Liver (tissue), 9 donors: ENCODE results near the gene IQSEC1. TPM values are rescaled to one million over a fixed set of nuclear protein-coding genes. Genes with fewer than 3 reads are reported as not detected.

ENCODE experiments used
- DNase-seq: peaks from one replicate; pipeline ENCODE4 v3.0.0-alpha.2; 2017; ENCODE audit warnings: low spot score
- H3K27ac ChIP-seq, 2 donors: one replicate each; pipeline ENCODE4 v1.7.0; 2013; ENCODE audit warnings: inconsistent platforms in 2 of 2, low read length in 2 of 2, control low read depth in 1 of 2, low read depth in 1 of 2, mild to moderate bottlenecking in 1 of 2
- H3K27me3 ChIP-seq, 4 donors: one replicate each; pipeline versions ENCODE4 v1.6.1 to v1.7.0; 2013; ENCODE audit warnings: low read length in 3 of 4, inconsistent platforms in 1 of 4, mild to moderate bottlenecking in 1 of 4, moderate library complexity in 1 of 4; ENCODE audit not compliant: control insufficient read depth in 4 of 4, insufficient read depth in 4 of 4
- H3K36me3 ChIP-seq, 4 donors: one replicate each; pipeline versions ENCODE4 v1.6.1 to v1.7.0; 2013; ENCODE audit warnings: low read length in 3 of 4, mild to moderate bottlenecking in 3 of 4, low read depth in 1 of 4, moderate library complexity in 1 of 4; ENCODE audit not compliant: control insufficient read depth in 4 of 4, insufficient read depth in 3 of 4
- H3K4me1 ChIP-seq, 4 donors: one replicate each; pipeline versions ENCODE4 v1.6.1 to v1.7.0; 2013; ENCODE audit warnings: low read length in 3 of 4, mild to moderate bottlenecking in 3 of 4, moderate library complexity in 1 of 4; ENCODE audit not compliant: control insufficient read depth in 4 of 4, insufficient read depth in 4 of 4
- H3K4me3 ChIP-seq, 3 donors: one replicate each; pipeline versions ENCODE4 v1.6.1 to v1.7.0; 2013; ENCODE audit warnings: low read length in 3 of 3, control low read depth in 1 of 3, low read depth in 1 of 3, mild to moderate bottlenecking in 1 of 3
- H3K9ac ChIP-seq, 2 donors: one replicate each; pipeline ENCODE4 v1.7.0; 2013; ENCODE audit warnings: low read length in 2 of 2, mild to moderate bottlenecking in 2 of 2, moderate library complexity in 2 of 2, control low read depth in 1 of 2, low read depth in 1 of 2
- H3K9me3 ChIP-seq, 4 donors: one replicate each; pipeline versions ENCODE4 v1.6.1 to v1.7.0; 2013; ENCODE audit warnings: low read length in 3 of 4; ENCODE audit not compliant: control insufficient read depth in 4 of 4
- FOXA1 ChIP-seq: IDR thresholded peaks from 2 replicates; pipeline ENCODE4 v1.6.1; 2016; ENCODE audit warnings: antibody characterized with exemption
- FOXA2 ChIP-seq: IDR thresholded peaks from 2 replicates; pipeline ENCODE4 v1.6.1; 2016; ENCODE audit warnings: antibody characterized with exemption
- GABPA ChIP-seq, 2 donors: IDR thresholded peaks in 1 of 2; conservative IDR thresholded peaks in 1 of 2; 2 replicates each; pipeline ENCODE4 v1.6.1; 2016; ENCODE audit warnings: antibody characterized with exemption in 2 of 2, mild to moderate bottlenecking in 1 of 2, moderate library complexity in 1 of 2
- HNF4A ChIP-seq, 2 donors: conservative IDR thresholded peaks; 2 replicates each; pipeline ENCODE4 v1.6.1; 2016; ENCODE audit warnings: antibody characterized with exemption in 2 of 2, mild to moderate bottlenecking in 2 of 2
- JUND ChIP-seq, 2 donors: IDR thresholded peaks; 2 replicates each; pipeline ENCODE4 v1.6.1; 2016; ENCODE audit warnings: antibody characterized with exemption in 2 of 2
- NR2F2 ChIP-seq: IDR thresholded peaks from 2 replicates; pipeline ENCODE4 v1.6.1; 2016; ENCODE audit warnings: antibody characterized with exemption
- RAD21 ChIP-seq, 2 donors: IDR thresholded peaks; 2 replicates each; pipeline ENCODE4 v1.6.1; 2016; ENCODE audit warnings: antibody characterized with exemption in 2 of 2, mild to moderate bottlenecking in 2 of 2
- RXRA ChIP-seq, 2 donors: IDR thresholded peaks; 2 replicates each; pipeline ENCODE4 v1.6.1; 2017 to 2018; ENCODE audit warnings: antibody characterized with exemption in 2 of 2, mild to moderate bottlenecking in 1 of 2
- TAF1 ChIP-seq: conservative IDR thresholded peaks from 2 replicates; pipeline ENCODE4 v1.6.1; 2016; ENCODE audit warnings: antibody characterized with exemption, mild to moderate bottlenecking
- YY1 ChIP-seq: IDR thresholded peaks from 2 replicates; pipeline ENCODE4 v1.6.1; 2016; ENCODE audit warnings: antibody characterized with exemption, mild to moderate bottlenecking
- WGBS: extraction: QIAGEN DNeasy Blood & Tissue Kit; methylation state at CpG from one replicate; pipeline ENCODE4 v1.1.7; 2013; 5-methylcytosine and 5-hydroxymethylcytosine counted together
- polyA plus RNA-seq, 2 donors: library from polyadenylated mRNA; stranded (reverse) in 1 of 2; unstranded in 1 of 2; fragments of 200-250 nt in 1 of 2; fragments of >200 nt in 1 of 2; fragmentation: Nextera tagmentation in 1 of 2; extraction: Ambion mirVana in 1 of 2; gene quantifications; one replicate each; pipeline versions ENCODE4 v1.2.1 to v1.2.3, GENCODE V29; 2013 to 2015
- total RNA-seq, 2 donors: library from RNA; depleted of rRNA; stranded (reverse); fragments of >200 nt; gene quantifications; one replicate each; pipeline ENCODE4 v1.2.3, GENCODE V29; 2014
- TF ChIP-seq, protein P1 (sequence below): IDR thresholded peaks from 2 replicates; pipeline ENCODE4 v1.6.1; 2016; ENCODE audit warnings: antibody characterized with exemption
- TF ChIP-seq, protein P2 (sequence below): IDR thresholded peaks from 2 replicates; pipeline ENCODE4 v1.6.1; 2016; ENCODE audit warnings: antibody characterized with exemption, mild to moderate bottlenecking
- TF ChIP-seq, protein P3 (sequence below): IDR thresholded peaks from 2 replicates; pipeline ENCODE4 v1.6.1; 2016; ENCODE audit warnings: antibody characterized with exemption
- TF ChIP-seq, protein P4 (sequence below): fragments of 150-350 bp; IDR thresholded peaks from 2 replicates; pipeline ENCODE4 v1.5.1; 2017; ENCODE audit warnings: improper control_type of control experiment, low read depth, low read length; ENCODE audit not compliant: missing input control
- donor health status: healthy.
- donor health status: healthy.
- donor health status: healthy.
- donor health status: healthy.
- donor health status: healthy.

The IQSEC1 gene
- total and polyA plus RNA-seq, 4 donors: 12.7 to 56.0 (median 36.2) TPM

DNA sequence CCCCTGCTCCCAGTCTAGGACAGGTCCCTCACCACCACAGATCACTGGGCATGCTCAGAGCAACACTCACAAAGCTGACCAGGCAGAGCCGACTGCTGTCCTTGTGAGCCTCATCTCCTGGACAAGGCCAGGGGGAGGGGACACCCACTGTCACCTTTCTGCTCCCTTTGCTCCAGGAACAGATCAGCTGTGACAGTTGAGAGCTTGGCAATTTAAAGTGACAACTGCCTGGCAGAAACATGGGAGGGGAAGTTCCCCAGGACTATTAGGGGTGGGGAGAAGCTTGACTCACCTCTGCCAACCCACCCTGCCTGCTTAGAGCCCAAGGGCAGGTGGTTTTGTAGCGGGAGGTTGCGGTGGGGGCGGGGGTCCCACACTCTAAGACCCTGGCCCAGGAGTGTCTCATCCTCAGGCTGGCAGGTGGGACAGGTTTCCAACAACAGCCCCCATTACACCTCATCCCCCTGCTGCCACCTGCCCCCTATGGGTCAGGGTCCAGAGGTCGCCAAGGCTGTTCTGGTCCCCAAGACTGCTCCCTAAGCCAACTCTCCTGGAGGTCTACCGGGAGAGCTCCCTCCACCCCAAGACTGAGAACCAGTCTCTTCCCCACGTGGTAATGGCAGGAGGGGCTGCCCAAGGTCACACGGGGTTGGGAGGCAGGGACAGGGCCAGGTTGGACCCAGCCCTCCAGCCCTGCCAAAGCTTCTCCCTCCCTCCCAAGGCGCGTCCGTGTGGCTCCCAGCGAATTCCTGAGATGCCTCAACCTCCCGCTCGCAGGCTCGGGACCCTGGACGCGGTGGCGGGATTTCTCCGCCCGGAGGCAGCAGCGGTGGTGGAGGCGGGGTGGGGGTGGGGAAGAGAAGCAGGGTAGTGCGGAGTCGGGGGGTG, 80.4 kb downstream of the IQSEC1 start:
- TF ChIP-seq FOXA1 (no peak), NR2F2 (no peak), YY1 (no peak), GABPA (IDR thresholded peaks at IDR 0.05 in 1 of 2, conservative IDR thresholded peaks at IDR 0.05 in 1 of 2) (no peak), RAD21 (IDR thresholded peaks at IDR 0.05) (no peak), TAF1 (no peak), RXRA (IDR thresholded peaks at IDR 0.05) (no peak), FOXA2 (no peak), JUND (IDR thresholded peaks at IDR 0.05) (no peak)
- TF ChIP-seq, protein P1, sequence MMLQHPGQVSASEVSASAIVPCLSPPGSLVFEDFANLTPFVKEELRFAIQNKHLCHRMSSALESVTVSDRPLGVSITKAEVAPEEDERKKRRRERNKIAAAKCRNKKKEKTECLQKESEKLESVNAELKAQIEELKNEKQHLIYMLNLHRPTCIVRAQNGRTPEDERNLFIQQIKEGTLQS: no peak
- TF ChIP-seq, protein P2, sequence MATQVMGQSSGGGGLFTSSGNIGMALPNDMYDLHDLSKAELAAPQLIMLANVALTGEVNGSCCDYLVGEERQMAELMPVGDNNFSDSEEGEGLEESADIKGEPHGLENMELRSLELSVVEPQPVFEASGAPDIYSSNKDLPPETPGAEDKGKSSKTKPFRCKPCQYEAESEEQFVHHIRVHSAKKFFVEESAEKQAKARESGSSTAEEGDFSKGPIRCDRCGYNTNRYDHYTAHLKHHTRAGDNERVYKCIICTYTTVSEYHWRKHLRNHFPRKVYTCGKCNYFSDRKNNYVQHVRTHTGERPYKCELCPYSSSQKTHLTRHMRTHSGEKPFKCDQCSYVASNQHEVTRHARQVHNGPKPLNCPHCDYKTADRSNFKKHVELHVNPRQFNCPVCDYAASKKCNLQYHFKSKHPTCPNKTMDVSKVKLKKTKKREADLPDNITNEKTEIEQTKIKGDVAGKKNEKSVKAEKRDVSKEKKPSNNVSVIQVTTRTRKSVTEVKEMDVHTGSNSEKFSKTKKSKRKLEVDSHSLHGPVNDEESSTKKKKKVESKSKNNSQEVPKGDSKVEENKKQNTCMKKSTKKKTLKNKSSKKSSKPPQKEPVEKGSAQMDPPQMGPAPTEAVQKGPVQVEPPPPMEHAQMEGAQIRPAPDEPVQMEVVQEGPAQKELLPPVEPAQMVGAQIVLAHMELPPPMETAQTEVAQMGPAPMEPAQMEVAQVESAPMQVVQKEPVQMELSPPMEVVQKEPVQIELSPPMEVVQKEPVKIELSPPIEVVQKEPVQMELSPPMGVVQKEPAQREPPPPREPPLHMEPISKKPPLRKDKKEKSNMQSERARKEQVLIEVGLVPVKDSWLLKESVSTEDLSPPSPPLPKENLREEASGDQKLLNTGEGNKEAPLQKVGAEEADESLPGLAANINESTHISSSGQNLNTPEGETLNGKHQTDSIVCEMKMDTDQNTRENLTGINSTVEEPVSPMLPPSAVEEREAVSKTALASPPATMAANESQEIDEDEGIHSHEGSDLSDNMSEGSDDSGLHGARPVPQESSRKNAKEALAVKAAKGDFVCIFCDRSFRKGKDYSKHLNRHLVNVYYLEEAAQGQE: no peak
- TF ChIP-seq, protein P3, sequence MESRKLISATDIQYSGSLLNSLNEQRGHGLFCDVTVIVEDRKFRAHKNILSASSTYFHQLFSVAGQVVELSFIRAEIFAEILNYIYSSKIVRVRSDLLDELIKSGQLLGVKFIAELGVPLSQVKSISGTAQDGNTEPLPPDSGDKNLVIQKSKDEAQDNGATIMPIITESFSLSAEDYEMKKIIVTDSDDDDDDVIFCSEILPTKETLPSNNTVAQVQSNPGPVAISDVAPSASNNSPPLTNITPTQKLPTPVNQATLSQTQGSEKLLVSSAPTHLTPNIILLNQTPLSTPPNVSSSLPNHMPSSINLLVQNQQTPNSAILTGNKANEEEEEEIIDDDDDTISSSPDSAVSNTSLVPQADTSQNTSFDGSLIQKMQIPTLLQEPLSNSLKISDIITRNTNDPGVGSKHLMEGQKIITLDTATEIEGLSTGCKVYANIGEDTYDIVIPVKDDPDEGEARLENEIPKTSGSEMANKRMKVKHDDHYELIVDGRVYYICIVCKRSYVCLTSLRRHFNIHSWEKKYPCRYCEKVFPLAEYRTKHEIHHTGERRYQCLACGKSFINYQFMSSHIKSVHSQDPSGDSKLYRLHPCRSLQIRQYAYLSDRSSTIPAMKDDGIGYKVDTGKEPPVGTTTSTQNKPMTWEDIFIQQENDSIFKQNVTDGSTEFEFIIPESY: no peak
- TF ChIP-seq, protein P4, sequence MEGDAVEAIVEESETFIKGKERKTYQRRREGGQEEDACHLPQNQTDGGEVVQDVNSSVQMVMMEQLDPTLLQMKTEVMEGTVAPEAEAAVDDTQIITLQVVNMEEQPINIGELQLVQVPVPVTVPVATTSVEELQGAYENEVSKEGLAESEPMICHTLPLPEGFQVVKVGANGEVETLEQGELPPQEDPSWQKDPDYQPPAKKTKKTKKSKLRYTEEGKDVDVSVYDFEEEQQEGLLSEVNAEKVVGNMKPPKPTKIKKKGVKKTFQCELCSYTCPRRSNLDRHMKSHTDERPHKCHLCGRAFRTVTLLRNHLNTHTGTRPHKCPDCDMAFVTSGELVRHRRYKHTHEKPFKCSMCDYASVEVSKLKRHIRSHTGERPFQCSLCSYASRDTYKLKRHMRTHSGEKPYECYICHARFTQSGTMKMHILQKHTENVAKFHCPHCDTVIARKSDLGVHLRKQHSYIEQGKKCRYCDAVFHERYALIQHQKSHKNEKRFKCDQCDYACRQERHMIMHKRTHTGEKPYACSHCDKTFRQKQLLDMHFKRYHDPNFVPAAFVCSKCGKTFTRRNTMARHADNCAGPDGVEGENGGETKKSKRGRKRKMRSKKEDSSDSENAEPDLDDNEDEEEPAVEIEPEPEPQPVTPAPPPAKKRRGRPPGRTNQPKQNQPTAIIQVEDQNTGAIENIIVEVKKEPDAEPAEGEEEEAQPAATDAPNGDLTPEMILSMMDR: no peak
- Histone ChIP-seq H3K9ac (no peak overlapping the region), H3K4me1 (peaks cover 0 to 23% (median 15%) of the 10 kb centered on the region in 4 donors), H3K36me3 (no peaks in the 10 kb centered on the region), H3K9me3 (no peaks in the 10 kb centered on the region), H3K4me3 (peak overlapping the region in 1 of 3 donors; percentile 74), H3K27me3 (no peaks in the 10 kb centered on the region), H3K27ac (no peak overlapping the region)
- 33% methylated on average over 24 of the region's 24 CpGs for WGBS
- DNase-seq: no peak

DNA sequence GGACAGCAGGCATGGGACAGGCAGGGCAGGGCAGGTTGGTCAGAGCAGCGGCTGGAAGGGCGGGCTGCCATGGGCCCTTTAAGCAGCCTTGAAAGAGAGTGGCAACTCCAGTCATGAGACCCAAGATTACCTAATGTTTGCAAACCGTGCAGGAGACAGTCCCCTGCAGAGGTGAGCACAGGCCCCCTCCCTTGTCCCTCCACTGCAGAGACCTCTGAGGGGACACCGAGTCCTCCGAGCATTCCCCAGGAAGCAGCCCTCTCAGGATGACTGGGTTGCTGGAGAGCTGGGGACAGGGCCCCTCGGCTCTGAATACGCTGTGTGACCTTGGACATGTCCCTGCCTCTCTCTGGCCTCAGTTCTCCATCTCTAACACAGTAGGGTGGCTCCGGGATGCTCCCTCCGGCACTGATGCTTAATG, 81.4 kb downstream of the IQSEC1 start:
- Histone ChIP-seq H3K27ac (no peak overlapping the region), H3K9me3 (no peaks in the 10 kb centered on the region), H3K4me1 (peaks cover 0 to 23% (median 15%) of the 10 kb centered on the region in 4 donors), H3K9ac (no peak overlapping the region), H3K36me3 (no peaks in the 10 kb centered on the region), H3K27me3 (no peaks in the 10 kb centered on the region), H3K4me3 (no peak overlapping the region)
- no peak for DNase-seq
- 84% methylated on average over 9 of the region's 9 CpGs for WGBS
- no peak for TF ChIP-seq NR2F2
- no peak for TF ChIP-seq FOXA1
- no peak for TF ChIP-seq RXRA (IDR thresholded peaks at IDR 0.05)
- TF ChIP-seq, protein P2: no peak
- no peak for TF ChIP-seq HNF4A (conservative IDR thresholded peaks at IDR 0.05)
- TF ChIP-seq, protein P1: no peak
- no peak for TF ChIP-seq TAF1
- no peak for TF ChIP-seq GABPA (IDR thresholded peaks at IDR 0.05 in 1 of 2, conservative IDR thresholded peaks at IDR 0.05 in 1 of 2)
- TF ChIP-seq, protein P4: no peak
- no peak for TF ChIP-seq JUND (IDR thresholded peaks at IDR 0.05)
